IPS DF 6.9 (cell line): ENCODE measurements around the gene DGKA.
"Not testable (repeated sequence)": the region's sequence is repeated elsewhere in the genome, so short reads cannot be mapped to it uniquely, and the experiment has no call there.

ENCODE experiments used
- DNase-seq: peaks from one replicate; pipeline ENCODE4 v3.0.0-alpha.2; 2013; ENCODE audit warnings: low read depth, low spot score
- H3K27ac ChIP-seq: one replicate; pipeline ENCODE4 v1.5.1; 2013; ENCODE audit warnings: low read length, control low read depth
- H3K27me3 ChIP-seq: 2 replicates; pipeline ENCODE4 v1.6.1; 2013; ENCODE audit warnings: mild to moderate bottlenecking, low read length; ENCODE audit not compliant: control insufficient read depth, insufficient read depth
- H3K36me3 ChIP-seq: 2 replicates; pipeline ENCODE4 v1.6.1; 2013; ENCODE audit warnings: low read length; ENCODE audit not compliant: control insufficient read depth, insufficient read depth
- H3K4me1 ChIP-seq: 2 replicates; pipeline ENCODE4 v1.6.1; 2013; ENCODE audit warnings: low read length; ENCODE audit not compliant: control insufficient read depth, insufficient read depth
- H3K4me3 ChIP-seq: 2 replicates; pipeline ENCODE4 v1.5.1; 2013; ENCODE audit warnings: mild to moderate bottlenecking, low read length
- H3K9me3 ChIP-seq: 2 replicates; pipeline ENCODE4 v1.6.1; 2013; ENCODE audit warnings: low read length, inconsistent platforms; ENCODE audit not compliant: control insufficient read depth, insufficient read depth
- WGBS: extraction: QIAGEN DNeasy Blood & Tissue Kit; methylation state at CpG from one replicate; pipeline ENCODE4 v1.1.7; 2013; ENCODE audit warnings: mixed read lengths, missing lambda C conversion rate; ENCODE audit not compliant: insufficient read length, insufficient coverage; 5-methylcytosine and 5-hydroxymethylcytosine counted together

The DGKA gene

GRCh38 chr12:55915482-55915859 lies 15.5 kb upstream of the DGKA start:
- WGBS = no CpG with 5 or more reads among the region's 3 CpGs
- Histone ChIP-seq H3K4me1 (no peaks in the 10 kb centered on the region), H3K4me3 (no peak overlapping the region), H3K9me3 (no peaks in the 10 kb centered on the region), H3K36me3 (no peaks in the 10 kb centered on the region), H3K27me3 (no peaks in the 10 kb centered on the region), H3K27ac (no peak overlapping the region)
- DNase-seq = no peak

GRCh38 chr12:55919032-55919431 lies 11.9 kb upstream of the DGKA start:
- not testable (repeated sequence) for DNase-seq, H3K4me1 ChIP-seq, H3K36me3 ChIP-seq, H3K27ac ChIP-seq, H3K9me3 ChIP-seq, H3K27me3 ChIP-seq, H3K4me3 ChIP-seq
- WGBS = no CpG with 5 or more reads among the region's 3 CpGs

GRCh38 chr12:55922126-55922525 lies 8.8 kb upstream of the DGKA start:
- H3K36me3 ChIP-seq = no peaks in the 10 kb centered on the region; the same call in 1 of the 2 replicates
- H3K9me3 ChIP-seq = no peaks in the 10 kb centered on the region
- H3K27me3 ChIP-seq = no peaks in the 10 kb centered on the region
- no peak overlapping the region for H3K27ac ChIP-seq
- H3K4me3 ChIP-seq = no peak overlapping the region
- no peaks in the 10 kb centered on the region for H3K4me1 ChIP-seq
- WGBS = no CpG with 5 or more reads among the region's 3 CpGs
- no peak for DNase-seq

- not testable (repeated sequence) for H3K4me3 ChIP-seq, H3K4me1 ChIP-seq, DNase-seq, H3K9me3 ChIP-seq, H3K27ac ChIP-seq, H3K27me3 ChIP-seq, H3K36me3 ChIP-seq
- no CpG with 5 or more reads among the region's 9 CpGs for whole genome bisulfite sequencing
These were observed 7.3 kb upstream of the DGKA start for GRCh38 chr12:55923648-55924047.

- Histone ChIP-seq H3K27ac (no peak overlapping the region), H3K27me3 (no peaks in the 10 kb centered on the region), H3K9me3 (no peaks in the 10 kb centered on the region), H3K4me1 (no peaks in the 10 kb centered on the region), H3K4me3 (no peak overlapping the region), H3K36me3 (no peaks in the 10 kb centered on the region; the same call in 1 of the 2 replicates)
- no CpG with 5 or more reads among the region's 4 CpGs for WGBS
- no peak for DNase-seq
These were observed 5.6 kb upstream of the DGKA start for GRCh38 chr12:55925371-55925770.

- H3K9me3 ChIP-seq = no peaks in the 10 kb centered on the region
- WGBS = no CpG with 5 or more reads among the region's 10 CpGs
- peaks cover 1% of the 10 kb centered on the region for H3K4me1 ChIP-seq
- H3K27ac ChIP-seq = no peak overlapping the region
- no peaks in the 10 kb centered on the region for H3K27me3 ChIP-seq
- no peak for DNase-seq
- peak overlapping the region; percentile 82; the same call in 1 of the 2 replicates for H3K4me3 ChIP-seq
- no peaks in the 10 kb centered on the region; the same call in 1 of the 2 replicates for H3K36me3 ChIP-seq
These were observed 4.9 kb upstream of the DGKA start for GRCh38 chr12:55925870-55926737.

GRCh38 chr12:55926738-55927587 lies 4.0 kb upstream of the DGKA start:
- WGBS = no CpG with 5 or more reads among the region's 42 CpGs
- peak; percentile 83 for DNase-seq
- H3K36me3 ChIP-seq = no peaks in the 10 kb centered on the region; the same call in 1 of the 2 replicates
- peaks cover 5% of the 10 kb centered on the region for H3K4me1 ChIP-seq
- H3K9me3 ChIP-seq = no peaks in the 10 kb centered on the region
- H3K27ac ChIP-seq = peak overlapping the region; percentile 57
- peak overlapping the region; percentile 82 for H3K4me3 ChIP-seq
- H3K27me3 ChIP-seq = no peaks in the 10 kb centered on the region

- no peaks in the 10 kb centered on the region for H3K27me3 ChIP-seq
- H3K4me1 ChIP-seq = peaks cover 5% of the 10 kb centered on the region
- DNase-seq = peak; percentile 88
- H3K4me3 ChIP-seq = peak within 1 kb of the TSS; percentile 82
- no peaks in the 10 kb centered on the region for H3K9me3 ChIP-seq
- peak within 1 kb of the TSS; percentile 57 for H3K27ac ChIP-seq
- WGBS = no CpG with 5 or more reads among the region's 49 CpGs
- no peaks in the 10 kb centered on the region for H3K36me3 ChIP-seq
These were observed 3.1 kb upstream of the DGKA start, which contains the start of gene PYM1 for GRCh38 chr12:55927588-55928502. PYM1 (minus strand) TSS chr12:55927894; CDS start chr12:55927761, 133 bp downstream.

GRCh38 chr12:55929306-55929791 lies 1.6 kb upstream of the DGKA start:
- H3K27ac ChIP-seq = no peak overlapping the region
- H3K4me1 ChIP-seq = peaks cover 5% of the 10 kb centered on the region
- H3K4me3 ChIP-seq = no peak overlapping the region
- H3K36me3 ChIP-seq = no peaks in the 10 kb centered on the region
- DNase-seq = no peak
- no peaks in the 10 kb centered on the region for H3K9me3 ChIP-seq
- H3K27me3 ChIP-seq = no peaks in the 10 kb centered on the region
- no CpG with 5 or more reads among the region's 8 CpGs for WGBS
